ENCODE data around the gene TAS2R39.
"Not testable (repeated sequence)": the region's sequence is repeated elsewhere in the genome, so short reads cannot be mapped to it uniquely, and the experiment has no call there.

TAS2R39 gene

DNA sequence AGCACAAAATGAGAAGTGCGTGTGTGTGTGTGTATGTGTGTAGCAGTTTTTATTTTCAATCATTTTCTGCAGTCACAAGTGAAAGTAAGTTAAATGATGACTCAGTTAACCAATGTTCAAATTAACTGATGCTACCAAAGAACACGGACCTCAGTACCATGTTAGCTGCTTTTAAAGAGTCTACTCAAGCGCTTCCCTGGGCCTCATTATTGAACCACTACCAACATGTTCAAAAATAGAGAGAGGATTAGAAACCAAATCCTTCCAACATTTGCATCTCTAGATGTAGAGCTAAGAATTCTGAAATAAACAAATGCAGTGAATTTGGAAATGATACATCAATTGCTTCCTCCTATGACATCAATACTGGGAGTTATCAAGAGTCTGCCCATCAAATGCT, at the start of gene TAS2R39:
TAS2R39 (plus strand) TSS at position 396 of the 400 bp plus-strand sequence; CDS start at position 396, 0 bp downstream.
- DNase-seq (ENCODE audit: low spot score): no peak

GRCh38 chr7:143147070-143147469, 36.1 kb upstream of the TAS2R39 start:
- no peak for DNase-seq (ENCODE audit: low spot score)

- no peak for DNase-seq (ENCODE audit: low spot score)
These were observed 35.2 kb upstream of the TAS2R39 start for GRCh38 chr7:143148050-143148449.

DNA sequence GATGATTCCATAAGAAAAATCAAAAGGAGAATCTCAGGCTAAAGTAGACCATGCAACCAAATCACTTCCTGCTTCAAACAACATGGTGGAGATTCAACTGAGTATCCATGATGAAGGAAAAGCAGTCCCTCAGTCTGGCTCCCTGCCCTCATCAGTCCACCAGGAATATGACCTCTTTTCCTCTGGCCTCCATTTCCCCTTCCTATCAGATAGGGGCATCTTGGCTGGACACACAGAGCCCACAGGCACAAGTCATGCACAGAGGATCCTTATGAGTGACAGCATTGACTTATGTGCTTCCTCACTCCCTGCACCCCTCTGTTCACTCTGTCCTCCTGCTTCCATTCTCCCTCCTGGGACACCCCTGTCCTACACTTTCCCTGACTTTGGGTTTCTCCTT, 34.6 kb upstream of the TAS2R39 start:
- no peak for DNase-seq (ENCODE audit: low spot score)

GRCh38 chr7:143150696-143151095, 32.5 kb upstream of the TAS2R39 start:
- not testable (repeated sequence) for DNase-seq (ENCODE audit: low spot score)

GRCh38 chr7:143158617-143159016, 24.6 kb upstream of the TAS2R39 start:
- DNase-seq (ENCODE audit: low spot score): not testable (repeated sequence)

DNA sequence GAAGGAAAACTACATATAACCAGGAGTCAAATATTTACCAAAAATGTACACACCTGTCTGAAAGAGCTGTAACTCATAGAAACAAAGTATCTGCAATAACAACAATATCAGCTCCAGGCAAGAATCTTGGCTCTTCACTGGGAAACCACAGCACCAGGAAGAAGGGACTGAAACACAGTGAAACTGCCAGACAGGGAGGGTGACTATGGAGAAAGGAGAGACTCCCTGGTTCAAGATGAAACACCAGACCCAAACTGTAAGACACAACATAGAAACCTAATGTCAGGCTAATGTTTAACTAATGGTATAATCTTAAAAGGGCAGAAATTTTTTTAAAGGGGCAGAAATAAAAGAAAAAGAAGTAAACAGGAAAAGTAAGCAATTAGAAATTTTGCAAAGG, 11.5 kb upstream of the TAS2R39 start:
- no peak for DNase-seq (ENCODE audit: low spot score)

GRCh38 chr7:143172354-143172753, 10.9 kb upstream of the TAS2R39 start:
- DNase-seq (ENCODE audit: low spot score): peak; percentile 9

DNA sequence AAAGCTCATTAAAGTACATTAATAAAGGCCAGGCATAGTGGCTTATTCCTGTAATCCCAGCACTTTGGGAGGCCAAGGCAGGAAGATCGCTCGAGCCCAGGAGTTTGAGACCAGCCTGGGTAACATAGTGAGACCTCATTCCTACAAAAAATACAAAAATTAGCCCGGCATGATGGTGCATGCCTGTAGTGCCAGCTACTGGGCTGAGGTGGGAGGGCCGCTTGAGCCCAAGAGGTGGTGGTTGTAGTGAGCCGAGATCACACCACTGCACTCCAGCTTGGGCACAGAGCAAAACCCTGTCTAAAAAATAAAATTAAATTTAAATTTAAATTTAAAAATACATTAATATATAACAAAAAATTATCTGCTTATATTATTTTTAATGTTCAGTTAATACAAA, 7.1 kb upstream of the TAS2R39 start:
- no peak for DNase-seq (ENCODE audit: low spot score)

GRCh38 chr7:143177374-143178119, 5.7 kb upstream of the TAS2R39 start:
- DNase-seq (ENCODE audit: low spot score): no peak

- DNase-seq (ENCODE audit: low spot score): not testable (repeated sequence)
These were observed 2.4 kb upstream of the TAS2R39 start for GRCh38 chr7:143180771-143181170.

DNA sequence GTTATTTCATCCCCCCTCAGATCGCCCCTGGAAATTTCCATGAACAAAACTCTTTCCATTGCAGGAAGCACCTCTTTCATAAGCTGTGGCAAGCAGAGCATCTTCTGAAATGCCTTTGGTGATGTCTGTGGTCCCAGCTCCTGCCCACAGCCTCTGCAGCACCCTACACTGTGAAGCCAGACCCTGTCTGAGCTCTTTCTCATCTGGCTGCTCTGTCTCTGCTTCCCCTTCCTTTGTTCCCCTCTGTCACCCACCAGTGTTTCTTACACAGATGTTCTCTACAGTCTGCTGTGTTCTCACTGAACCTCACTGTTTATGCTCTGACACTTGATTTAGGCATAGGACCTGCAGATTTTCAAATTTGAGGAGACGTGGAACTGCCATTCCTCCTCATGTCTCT, 1.9 kb upstream of the TAS2R39 start:
- no peak for DNase-seq (ENCODE audit: low spot score)

DNA sequence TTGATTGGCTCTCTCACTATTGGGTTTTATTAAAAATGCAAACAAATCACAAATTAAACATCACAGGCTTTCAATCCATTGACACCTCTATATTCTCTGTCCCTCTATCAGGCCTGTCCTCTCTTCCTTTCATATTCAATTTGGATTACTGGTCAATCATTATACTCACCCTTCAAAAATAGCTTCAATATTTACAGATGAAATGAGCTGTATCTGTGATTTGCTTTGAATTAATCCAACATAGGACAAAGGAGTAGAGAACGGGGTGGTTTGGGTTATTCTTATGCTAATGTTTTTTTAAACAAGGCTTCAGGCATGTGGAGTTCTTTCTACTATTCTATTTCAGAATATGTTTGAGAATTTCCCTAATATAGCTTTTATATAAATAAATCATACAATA, 2.3 kb downstream of the TAS2R39 start:
- no peak for DNase-seq (ENCODE audit: low spot score)

- no peak for DNase-seq (ENCODE audit: low spot score)
These were observed 5.8 kb downstream of the TAS2R39 start for GRCh38 chr7:143188994-143189393.

DNA sequence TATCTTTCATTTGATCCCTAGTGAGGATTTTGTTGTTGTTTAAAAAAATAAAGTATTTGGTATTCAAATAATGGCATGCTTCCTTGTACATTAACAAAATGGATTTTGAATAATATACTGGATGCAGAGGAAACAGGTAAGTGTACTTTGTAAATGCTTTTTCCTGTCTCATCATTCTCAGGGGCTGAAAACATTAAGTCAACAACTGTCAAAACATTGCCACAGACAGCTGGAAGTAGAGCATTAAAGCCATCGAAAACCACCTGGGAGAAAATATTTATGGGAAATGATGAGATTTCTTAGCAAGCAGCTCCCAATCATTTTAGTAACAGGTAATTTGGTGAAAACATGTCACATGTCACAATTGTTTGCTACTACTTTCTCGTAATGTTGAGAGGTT, 10.7 kb downstream of the TAS2R39 start:
- DNase-seq (ENCODE audit: low spot score): no peak

DNA sequence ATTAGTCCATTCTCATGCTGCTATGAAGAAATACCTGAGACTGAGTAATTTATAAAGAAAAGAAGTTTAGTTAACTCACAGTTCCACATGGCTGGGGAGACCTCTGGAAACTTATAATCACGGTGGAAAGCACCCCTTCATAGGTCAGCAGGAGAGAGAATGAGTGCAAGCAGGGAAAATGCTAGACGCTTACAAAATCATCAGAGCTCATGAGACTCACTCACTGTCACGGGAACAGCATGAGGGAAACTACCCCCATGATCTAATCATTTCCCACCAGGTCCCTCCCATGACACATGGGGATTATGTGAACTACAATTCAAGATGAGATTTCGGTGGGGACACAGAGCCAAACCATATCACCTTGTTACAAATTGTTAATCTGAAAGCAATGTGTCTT, 15.8 kb downstream of the TAS2R39 start:
- no peak for DNase-seq (ENCODE audit: low spot score)

- no peak for DNase-seq (ENCODE audit: low spot score)
These were observed 18.9 kb downstream of the TAS2R39 start for GRCh38 chr7:143202161-143202560.

- DNase-seq (ENCODE audit: low spot score): no peak
These were observed 20.2 kb downstream of the TAS2R39 start for GRCh38 chr7:143203386-143203785.

GRCh38 chr7:143205560-143206293, 22.5 kb downstream of the TAS2R39 start:
- DNase-seq (ENCODE audit: low spot score): peak; percentile 82

- no peak for DNase-seq (ENCODE audit: low spot score)
These were observed 27.3 kb downstream of the TAS2R39 start for GRCh38 chr7:143210541-143210940.

DNA sequence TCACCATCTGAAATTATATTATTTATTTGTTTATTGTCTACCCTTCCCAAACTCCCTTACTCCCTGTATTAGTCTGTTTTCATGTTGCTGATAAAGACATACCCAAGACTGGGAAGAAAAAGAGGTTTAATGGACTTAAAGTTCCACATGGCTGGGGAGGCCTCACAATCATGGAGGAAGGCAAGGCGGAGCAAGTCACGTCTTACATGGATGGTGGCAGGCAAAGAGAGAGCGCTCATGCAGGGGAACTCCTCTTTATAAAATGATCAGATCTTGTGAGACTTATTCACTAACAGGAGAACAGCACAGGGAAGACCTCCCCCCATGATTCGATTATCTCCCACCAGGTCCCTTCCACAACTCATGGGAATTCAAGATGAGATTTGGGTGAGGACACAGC, 30.3 kb downstream of the TAS2R39 start:
- not testable (repeated sequence) for DNase-seq (ENCODE audit: low spot score)

GRCh38 chr7:143214789-143215679, 31.8 kb downstream of the TAS2R39 start:
- DNase-seq (ENCODE audit: low spot score): peak; percentile 93

Measured in pons (tissue), 1 donor.